CD4-positive, alpha-beta memory T cell (primary cell): ENCODE data around the gene MXI1. TPM values are rescaled to one million over a fixed set of nuclear protein-coding genes. Genes with fewer than 3 reads are reported as not detected.

Experiments used
- CTCF ChIA-PET: fragments of 350-600 bp; sonication (Branson Sonifier 250); formaldehyde crosslinking; loops from one replicate; lab custom pipeline; 2021; ENCODE audit warnings: inconsistent platforms; ENCODE audit not compliant: partially characterized antibody; lab: Charles Lee
- POLR2A ChIA-PET: fragments of 350-600 bp; sonication (Branson Sonifier 250); formaldehyde crosslinking; loops from one replicate; lab custom pipeline; 2021; ENCODE audit not compliant: partially characterized antibody; lab: Charles Lee
- DNase-seq, 5 donors: peaks; one replicate each; pipeline versions ENCODE4 v3.0.0 to v3.0.0-alpha.2; 2020 to 2022; ENCODE audit warnings: mixed read lengths in 1 of 5
- H3K27ac ChIP-seq: one replicate; pipeline ENCODE4 v1.7.0; 2013; ENCODE audit warnings: low read depth, low read length
- H3K27me3 ChIP-seq: 2 replicates; pipeline ENCODE4 v1.7.0; 2013; ENCODE audit warnings: mild to moderate bottlenecking, low read length, moderate library complexity; ENCODE audit not compliant: insufficient read depth
- H3K36me3 ChIP-seq: 2 replicates; pipeline ENCODE4 v1.7.0; 2013; ENCODE audit warnings: mild to moderate bottlenecking, low read length, moderate library complexity; ENCODE audit not compliant: insufficient read depth
- H3K4me1 ChIP-seq: 2 replicates; pipeline ENCODE4 v1.7.0; 2013; ENCODE audit warnings: mild to moderate bottlenecking, low read length, moderate library complexity; ENCODE audit not compliant: insufficient read depth
- H3K4me3 ChIP-seq, 2 donors: one replicate each; pipeline ENCODE4 v1.7.0; 2013; ENCODE audit warnings: low read length in 2 of 2, mild to moderate bottlenecking in 1 of 2
- H3K9me3 ChIP-seq, 2 donors: one replicate each; pipeline ENCODE4 v1.7.0; 2013; ENCODE audit warnings: low read length in 2 of 2, control low read depth in 1 of 2; ENCODE audit not compliant: control insufficient read depth in 1 of 2
- H3K27ac Mint-ChIP-seq, 7 donors: one replicate each; pipeline ENCODE4 v1.8.0; 2020 to 2021; ENCODE audit warnings: mixed read lengths in 7 of 7, mild to moderate bottlenecking in 6 of 7, inconsistent platforms in 3 of 7, moderate library complexity in 3 of 7
- H3K27me3 Mint-ChIP-seq, 2 donors: one replicate each; pipeline ENCODE4 v1.8.0; 2020 to 2021; ENCODE audit warnings: mixed read lengths in 2 of 2
- H3K36me3 Mint-ChIP-seq, 2 donors: one replicate each; pipeline ENCODE4 v1.8.0; 2020 to 2021; ENCODE audit warnings: mixed read lengths in 2 of 2, inconsistent platforms in 1 of 2, mild to moderate bottlenecking in 1 of 2
- H3K4me1 Mint-ChIP-seq, 4 donors: one replicate each; pipeline ENCODE4 v1.8.0; 2020 to 2021; ENCODE audit warnings: mixed read lengths in 4 of 4, mild to moderate bottlenecking in 1 of 4
- H3K4me3 Mint-ChIP-seq, 8 donors: one replicate each; pipeline ENCODE4 v1.8.0; 2020 to 2021; ENCODE audit warnings: mixed read lengths in 8 of 8, mild to moderate bottlenecking in 7 of 8, moderate library complexity in 6 of 8, inconsistent platforms in 3 of 8
- H3K9me3 Mint-ChIP-seq, 8 donors: one replicate each; pipeline ENCODE4 v1.8.0; 2020 to 2021; ENCODE audit warnings: mixed read lengths in 8 of 8, mild to moderate bottlenecking in 5 of 8, inconsistent platforms in 3 of 8, moderate library complexity in 1 of 8
- intact Hi-C: fragments of 100-400 bp; cut with micrococcal nuclease; formaldehyde crosslinking; loops from one replicate; pipeline ENCODE4 v1.15.1; 2023
- polyA plus RNA-seq, 2 donors: library from polyadenylated mRNA; unstranded; fragments of 300-500 nt; fragmentation: Illumina TruSeq; gene quantifications; one replicate each; pipeline ENCODE4 v1.2.3, GENCODE V29; 2021
- total RNA-seq, 2 experiments: library from RNA; stranded (reverse); gene quantifications; one replicate each; pipeline ENCODE4 v1.2.3, GENCODE V29; 2021

The MXI1 gene
- total RNA-seq: 10 to 100 TPM; 49.7 to 56.6 TPM
- polyA plus RNA-seq: 10 to 100 TPM; 32.1 to 54.6 TPM

- H3K27me3 Mint-ChIP-seq: no peaks in the 10 kb centered on the region
- H3K4me3 Mint-ChIP-seq: peak within 1 kb of the TSS; percentile 93 to 100 (median 96)
- peak; percentile 32 to 56 (median 36) for DNase-seq
- H3K27ac Mint-ChIP-seq: peak within 1 kb of the TSS; percentile 93 to 98 (median 96)
- Histone ChIP-seq H3K9me3 (no peaks in the 10 kb centered on the region), H3K27ac (peak within 1 kb of the TSS; percentile 55), H3K36me3 (no peaks in the 10 kb centered on the region), H3K4me3 (peak within 1 kb of the TSS; percentile 65), H3K27me3 (no peaks in the 10 kb centered on the region), H3K4me1 (peaks cover 22% of the 10 kb centered on the region)
- peaks cover 23 to 52% (median 25%) of the 10 kb centered on the region in 4 donors for H3K4me1 Mint-ChIP-seq
- ChIA-PET CTCF (interaction anchor here (0.8 to 10.6 kb wide), 14 partner anchors 8 to 133 kb away, joined by 3 to 203 read pairs (median 7); partner anchors contain the start of gene SMNDC1), POLR2A (interaction anchor here (0.6 to 13.1 kb wide), 29 partner anchors 7 to 710 kb away, joined by 3 to 464 read pairs (median 6); partner anchors contain the start of genes ADD3, DUSP5 and SMNDC1)
- peaks cover 0 to 28% of the 10 kb centered on the region in 2 donors for H3K36me3 Mint-ChIP-seq
- intact Hi-C loops: loop anchor here (5.0 kb wide), 5 partner anchors 35 to 360 kb away; partner anchors contain the start of gene SMC3
- H3K9me3 Mint-ChIP-seq: peaks cover 0 to 6% (median 0%) of the 10 kb centered on the region in 8 donors
Measured at GRCh38 chr10:110207011-110207804, at the start of gene MXI1. Gene MXI1 (plus strand): TSS chr10:110207605. CDS start chr10:110207809, 204 bp downstream.

- CTCF ChIA-PET: interaction anchor here (0.7 to 2.8 kb wide), 5 partner anchors 22 to 71 kb away, joined by 3 to 10 read pairs (median 3); partner anchors contain the start of gene MXI1
- peaks cover 0 to 3% (median 0%) of the 10 kb centered on the region in 8 donors for H3K9me3 Mint-ChIP-seq
- Histone ChIP-seq H3K27ac (no peak overlapping the region), H3K4me3 (no peak overlapping the region), H3K4me1 (peaks cover 22% of the 10 kb centered on the region), H3K27me3 (peaks cover 16% of the 10 kb centered on the region), H3K36me3 (no peaks in the 10 kb centered on the region), H3K9me3 (no peaks in the 10 kb centered on the region)
- peaks cover 39 to 63% of the 10 kb centered on the region in 2 donors for H3K27me3 Mint-ChIP-seq
- POLR2A ChIA-PET: interaction anchor here (0.5 to 3.1 kb wide), 3 partner anchors 9 to 51 kb away, joined by 3 to 75 read pairs (median 3); partner anchors contain the start of gene MXI1
- H3K27ac Mint-ChIP-seq: peak overlapping the region in 1 of 7 donors; percentile 21
- H3K4me3 Mint-ChIP-seq: peak overlapping the region in 1 of 8 donors; percentile 28
- peaks cover 11 to 40% (median 20%) of the 10 kb centered on the region in 4 donors for H3K4me1 Mint-ChIP-seq
- DNase-seq: no peak
- intact Hi-C loops: loop anchor here (5.0 kb wide), 1 partner anchor 49 kb away; the partner anchor contains the start of gene MXI1
- H3K36me3 Mint-ChIP-seq: no peaks in the 10 kb centered on the region
Measured at GRCh38 chr10:110158051-110159005, 49.1 kb upstream of the MXI1 start.

- H3K4me3 Mint-ChIP-seq: no peak overlapping the region
- Histone ChIP-seq H3K4me1 (peaks cover 22% of the 10 kb centered on the region), H3K4me3 (no peak overlapping the region), H3K27me3 (peaks cover 19% of the 10 kb centered on the region), H3K27ac (no peak overlapping the region), H3K36me3 (no peaks in the 10 kb centered on the region), H3K9me3 (no peaks in the 10 kb centered on the region)
- ChIA-PET CTCF (interaction anchor here (1.1 to 2.5 kb wide), 2 partner anchors 22 to 48 kb away, joined by 4 to 6 read pairs; partner anchors contain the start of gene MXI1), POLR2A (interaction anchor here (1.4 kb wide), 1 partner anchor 49 kb away, joined by 4 read pairs; no protein-coding TSS in a partner anchor)
- DNase-seq: no peak
- H3K9me3 Mint-ChIP-seq: peaks cover 0 to 3% (median 0%) of the 10 kb centered on the region in 8 donors
- H3K36me3 Mint-ChIP-seq: no peaks in the 10 kb centered on the region
- peaks cover 38 to 54% of the 10 kb centered on the region in 2 donors for H3K27me3 Mint-ChIP-seq
- H3K27ac Mint-ChIP-seq: no peak overlapping the region
- intact Hi-C loops: no loop called here
- peaks cover 11 to 32% (median 18%) of the 10 kb centered on the region in 4 donors for H3K4me1 Mint-ChIP-seq
Measured at GRCh38 chr10:110160081-110160480, 47.3 kb upstream of the MXI1 start.

GRCh38 chr10:110160522-110160921, 46.9 kb upstream of the MXI1 start:
- no peak overlapping the region for H3K27ac ChIP-seq
- CTCF ChIA-PET: interaction anchor here (1.1 kb wide), 1 partner anchor 22 kb away, joined by 4 read pairs; no protein-coding TSS in a partner anchor
- Mint-ChIP-seq H3K4me3 (no peak overlapping the region), H3K9me3 (peaks cover 0 to 3% (median 0%) of the 10 kb centered on the region in 8 donors), H3K36me3 (no peaks in the 10 kb centered on the region), H3K27me3 (peaks cover 41 to 56% of the 10 kb centered on the region in 2 donors), H3K4me1 (peaks cover 11 to 27% (median 18%) of the 10 kb centered on the region in 4 donors), H3K27ac (no peak overlapping the region)
- H3K36me3 ChIP-seq: no peaks in the 10 kb centered on the region
- peaks cover 19% of the 10 kb centered on the region for H3K27me3 ChIP-seq
- intact Hi-C loops: no loop called here
- DNase-seq: no peak
- no peaks in the 10 kb centered on the region for H3K9me3 ChIP-seq
- H3K4me3 ChIP-seq: no peak overlapping the region
- H3K4me1 ChIP-seq: peaks cover 22% of the 10 kb centered on the region
- POLR2A ChIA-PET: interaction anchor here (1.4 kb wide), 1 partner anchor 48 kb away, joined by 4 read pairs; no protein-coding TSS in a partner anchor

- Mint-ChIP-seq H3K27ac (no peak overlapping the region), H3K9me3 (no peaks in the 10 kb centered on the region), H3K27me3 (peaks cover 44 to 60% of the 10 kb centered on the region in 2 donors), H3K4me1 (peaks cover 0 to 7% (median 2%) of the 10 kb centered on the region in 4 donors), H3K36me3 (no peaks in the 10 kb centered on the region), H3K4me3 (no peak overlapping the region)
- ChIA-PET CTCF (no interaction called here), POLR2A (interaction anchor here (1.2 kb wide), 1 partner anchor 46 kb away, joined by 3 read pairs; no protein-coding TSS in a partner anchor)
- DNase-seq: no peak
- Histone ChIP-seq H3K27me3 (peaks cover 29% of the 10 kb centered on the region), H3K27ac (no peak overlapping the region), H3K4me3 (no peak overlapping the region), H3K9me3 (no peaks in the 10 kb centered on the region), H3K36me3 (no peaks in the 10 kb centered on the region), H3K4me1 (peaks cover 1% of the 10 kb centered on the region)
- intact Hi-C loops: no loop called here
Measured at GRCh38 chr10:110162741-110163145, 44.7 kb upstream of the MXI1 start.

GRCh38 chr10:110163192-110163773, 44.1 kb upstream of the MXI1 start:
- Histone ChIP-seq H3K27me3 (peaks cover 34% of the 10 kb centered on the region), H3K27ac (no peak overlapping the region), H3K4me3 (no peak overlapping the region), H3K9me3 (no peaks in the 10 kb centered on the region), H3K4me1 (peaks cover 4% of the 10 kb centered on the region), H3K36me3 (no peaks in the 10 kb centered on the region)
- no peaks in the 10 kb centered on the region for H3K9me3 Mint-ChIP-seq
- H3K4me1 Mint-ChIP-seq: peaks cover 0 to 7% (median 5%) of the 10 kb centered on the region in 4 donors
- DNase-seq: no peak
- ChIA-PET POLR2A (interaction anchor here (1.2 to 1.9 kb wide), 2 partner anchors 46 to 47 kb away, joined by 3 to 8 read pairs; no protein-coding TSS in a partner anchor), CTCF (no interaction called here)
- H3K27me3 Mint-ChIP-seq: peaks cover 44 to 61% of the 10 kb centered on the region in 2 donors
- H3K36me3 Mint-ChIP-seq: no peaks in the 10 kb centered on the region
- no peak overlapping the region for H3K27ac Mint-ChIP-seq
- H3K4me3 Mint-ChIP-seq: no peak overlapping the region
- intact Hi-C loops: no loop called here
